ENCODE measurements around the gene MET.
"Not testable (repeated sequence)": the region's sequence is repeated elsewhere in the genome, so short reads cannot be mapped to it uniquely, and the experiment has no call there.

MET gene

DNA sequence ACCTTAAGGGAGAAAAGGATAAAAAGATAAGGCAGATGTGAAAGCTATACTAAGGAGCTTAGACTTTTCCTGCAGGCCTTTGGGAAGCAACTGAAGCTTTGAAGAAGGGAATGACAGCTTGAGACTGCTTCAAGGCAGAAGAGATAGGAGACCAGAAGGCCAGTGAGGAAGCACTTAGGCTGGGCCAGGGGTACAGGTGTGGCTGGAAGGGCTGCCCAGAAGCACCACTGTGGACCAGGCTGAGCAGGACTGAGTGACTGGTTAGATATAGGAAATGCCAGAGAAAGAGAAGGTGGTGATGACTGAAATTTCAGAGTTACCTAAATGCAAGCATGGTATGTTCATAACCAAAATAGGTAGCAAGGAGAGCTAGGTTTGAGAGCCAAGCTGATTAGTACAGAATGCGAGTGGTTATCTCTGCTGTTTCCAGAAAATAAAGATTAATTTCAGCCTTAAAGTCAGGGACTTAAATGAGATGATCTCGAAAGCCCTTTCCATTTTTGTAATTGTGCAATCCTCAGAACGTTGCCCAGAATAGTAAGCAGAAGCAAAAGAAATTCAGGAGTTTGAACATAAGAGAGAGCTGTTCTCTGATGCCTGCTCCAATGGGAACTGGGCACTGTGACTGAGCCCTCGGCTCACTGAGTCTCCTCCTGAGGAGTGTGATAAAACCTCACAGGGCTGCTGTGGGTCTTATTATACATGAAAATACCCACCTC is 54.9 kb downstream of the MET start:
- no peak for DNase-seq (ENCODE audit: low read depth in 1 of 2, low spot score in 1 of 2)

DNA sequence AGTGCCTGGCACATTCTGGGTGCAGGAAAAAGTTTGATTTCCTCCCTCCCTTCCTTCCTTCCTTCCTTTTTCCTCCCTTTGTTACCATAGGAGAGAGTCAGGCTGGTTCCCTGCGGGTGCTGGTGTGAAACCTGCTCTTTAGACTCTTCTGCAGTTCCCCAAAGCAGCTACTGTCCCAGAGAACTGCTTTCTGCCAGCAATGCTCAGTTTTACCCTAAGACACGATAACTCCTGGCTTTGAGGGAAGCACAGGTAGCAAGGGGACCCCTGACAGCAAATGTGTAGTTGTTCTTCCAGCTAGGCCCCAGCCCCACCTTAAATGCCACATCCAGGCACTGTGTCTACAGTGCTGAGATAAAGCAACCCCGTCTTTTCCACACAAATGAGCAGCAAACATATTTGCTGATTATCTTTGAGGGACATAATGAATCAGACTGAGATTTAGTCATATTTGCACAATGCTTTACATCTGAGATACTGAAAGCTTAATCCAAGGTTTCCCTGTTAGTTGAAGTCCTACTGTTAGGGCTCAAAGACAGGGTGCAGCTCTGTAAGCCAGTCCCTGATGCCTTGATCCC is 55.5 kb downstream of the MET start:
- DNase-seq (ENCODE audit: low read depth in 1 of 2, low spot score in 1 of 2) = no peak

DNA sequence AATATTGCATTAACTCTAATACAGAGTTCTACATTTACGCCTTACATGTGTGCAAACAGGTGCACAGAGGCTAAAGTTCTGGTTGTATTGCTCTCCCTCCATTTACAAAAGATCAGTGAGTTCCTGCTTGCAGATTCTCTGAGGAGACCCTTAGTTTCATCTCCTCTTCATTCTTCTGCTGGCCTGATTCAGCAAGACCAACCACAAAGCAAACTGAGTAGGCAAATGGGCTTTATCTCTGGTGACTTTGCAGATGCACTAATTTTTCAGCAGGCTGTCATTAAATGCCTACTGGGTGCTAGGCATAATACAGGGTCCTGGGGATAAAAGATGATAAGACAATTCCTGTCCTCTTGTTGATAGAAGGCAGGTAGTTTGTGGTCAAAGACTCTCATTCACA is 56.4 kb downstream of the MET start:
- no peak for DNase-seq (ENCODE audit: low read depth in 1 of 2, low spot score in 1 of 2)

GRCh38 chr7:116730097-116731022 is 58.4 kb downstream of the MET start:
- no peak for DNase-seq (ENCODE audit: low read depth in 1 of 2, low spot score in 1 of 2)

- no peak for DNase-seq (ENCODE audit: low read depth in 1 of 2, low spot score in 1 of 2)
These were observed 59.0 kb downstream of the MET start for GRCh38 chr7:116731023-116731395.

DNA sequence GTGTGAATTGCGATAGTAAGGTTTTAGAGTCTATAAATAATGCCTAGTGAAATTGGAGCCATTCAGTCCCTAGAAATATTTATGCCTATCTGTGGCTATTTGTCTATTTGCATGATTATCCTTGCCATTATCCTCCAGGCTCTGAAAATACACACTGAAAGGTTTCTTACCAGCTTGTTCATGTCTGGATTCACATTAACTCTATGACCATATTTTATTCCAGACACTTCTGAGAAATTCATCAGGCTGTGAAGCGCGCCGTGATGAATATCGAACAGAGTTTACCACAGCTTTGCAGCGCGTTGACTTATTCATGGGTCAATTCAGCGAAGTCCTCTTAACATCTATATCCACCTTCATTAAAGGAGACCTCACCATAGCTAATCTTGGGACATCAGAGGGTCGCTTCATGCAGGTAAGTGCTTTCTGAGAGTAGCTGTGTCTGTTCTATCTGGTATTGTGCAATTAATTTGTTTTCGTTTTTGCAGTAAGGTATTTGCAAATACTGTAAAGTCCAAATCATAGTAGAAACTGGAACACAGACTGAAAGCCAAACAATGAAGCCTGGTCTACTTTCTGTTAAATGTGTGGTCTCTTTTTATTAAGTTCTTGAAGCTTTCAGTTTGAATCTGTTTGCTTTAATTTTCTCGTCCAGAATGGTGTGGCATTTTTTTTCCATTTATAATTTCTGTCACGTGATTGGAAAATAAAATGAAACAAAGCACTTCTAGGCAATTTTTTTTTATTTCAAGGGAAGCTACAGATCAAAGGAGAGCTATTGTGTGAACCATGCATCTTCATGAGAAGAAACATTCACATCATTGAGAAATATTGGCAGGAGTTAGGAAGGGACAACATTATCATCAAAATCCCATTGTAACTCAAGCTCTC is 59.7 kb downstream of the MET start:
- no peak for DNase-seq (ENCODE audit: low read depth in 1 of 2, low spot score in 1 of 2)

DNA sequence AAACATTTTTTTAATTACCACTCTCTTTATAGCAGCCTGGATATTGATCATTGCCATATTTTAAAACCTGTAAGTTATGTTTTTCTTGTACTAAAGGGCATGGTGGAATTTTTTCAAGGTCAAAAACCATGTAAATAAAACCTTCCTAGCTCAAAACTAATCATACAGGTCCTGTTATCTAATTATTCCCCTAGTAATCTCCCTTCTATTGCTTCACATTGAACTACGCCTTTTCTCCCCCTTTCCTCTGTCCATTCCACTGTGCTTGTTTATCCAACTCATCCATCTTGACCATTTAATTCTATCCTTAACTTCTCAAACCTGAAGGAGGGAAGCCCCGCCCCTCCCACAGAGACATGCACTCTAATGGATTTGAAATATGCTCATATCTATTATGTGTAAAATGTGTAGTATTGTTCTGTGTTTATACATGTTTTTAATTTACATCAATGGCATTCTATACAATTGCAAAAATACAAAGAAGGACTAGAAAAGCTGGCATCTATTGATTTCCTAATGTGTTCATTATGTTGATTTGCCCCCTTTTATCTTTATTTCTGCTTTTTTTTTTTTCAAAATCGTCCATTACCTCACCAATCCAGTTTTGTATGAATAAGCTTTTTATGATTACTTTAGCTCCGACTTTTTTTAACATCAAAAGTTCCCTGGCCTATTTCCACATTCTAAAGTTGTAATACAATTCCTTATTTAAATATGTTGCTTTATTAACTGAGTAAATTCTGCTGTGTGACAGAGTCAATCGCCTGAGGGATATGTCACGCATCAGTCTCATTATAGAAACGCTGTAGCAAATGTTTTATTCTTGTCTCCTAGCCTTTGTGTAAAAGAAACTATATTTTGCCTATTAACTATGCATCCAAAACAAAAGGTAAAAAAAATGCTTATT is 61.0 kb downstream of the MET start:
- no peak for DNase-seq (ENCODE audit: low read depth in 1 of 2, low spot score in 1 of 2)

- DNase-seq (ENCODE audit: low read depth in 1 of 2, low spot score in 1 of 2) = no peak
These were observed 62.1 kb downstream of the MET start for GRCh38 chr7:116733924-116734580.

DNA sequence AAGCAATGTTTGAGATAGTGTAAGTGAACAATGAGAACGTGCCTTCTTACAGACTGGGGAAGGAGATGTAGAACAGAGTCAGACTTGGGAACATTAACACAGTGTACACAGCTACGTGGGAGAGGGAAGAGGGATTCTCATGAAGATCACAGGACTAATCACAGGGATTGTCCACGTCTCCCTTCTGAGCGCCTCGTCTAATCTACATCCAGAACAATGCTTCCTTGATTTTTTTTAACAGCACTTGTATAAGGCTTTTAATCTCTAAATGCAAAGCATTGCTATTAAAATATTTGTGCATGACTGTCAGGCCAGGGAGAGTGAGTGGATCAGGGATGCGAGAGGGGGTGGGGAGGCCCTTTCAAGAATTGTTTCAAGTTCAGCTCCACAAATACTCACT is 62.7 kb downstream of the MET start:
- no peak for DNase-seq (ENCODE audit: low read depth in 1 of 2, low spot score in 1 of 2)

DNA sequence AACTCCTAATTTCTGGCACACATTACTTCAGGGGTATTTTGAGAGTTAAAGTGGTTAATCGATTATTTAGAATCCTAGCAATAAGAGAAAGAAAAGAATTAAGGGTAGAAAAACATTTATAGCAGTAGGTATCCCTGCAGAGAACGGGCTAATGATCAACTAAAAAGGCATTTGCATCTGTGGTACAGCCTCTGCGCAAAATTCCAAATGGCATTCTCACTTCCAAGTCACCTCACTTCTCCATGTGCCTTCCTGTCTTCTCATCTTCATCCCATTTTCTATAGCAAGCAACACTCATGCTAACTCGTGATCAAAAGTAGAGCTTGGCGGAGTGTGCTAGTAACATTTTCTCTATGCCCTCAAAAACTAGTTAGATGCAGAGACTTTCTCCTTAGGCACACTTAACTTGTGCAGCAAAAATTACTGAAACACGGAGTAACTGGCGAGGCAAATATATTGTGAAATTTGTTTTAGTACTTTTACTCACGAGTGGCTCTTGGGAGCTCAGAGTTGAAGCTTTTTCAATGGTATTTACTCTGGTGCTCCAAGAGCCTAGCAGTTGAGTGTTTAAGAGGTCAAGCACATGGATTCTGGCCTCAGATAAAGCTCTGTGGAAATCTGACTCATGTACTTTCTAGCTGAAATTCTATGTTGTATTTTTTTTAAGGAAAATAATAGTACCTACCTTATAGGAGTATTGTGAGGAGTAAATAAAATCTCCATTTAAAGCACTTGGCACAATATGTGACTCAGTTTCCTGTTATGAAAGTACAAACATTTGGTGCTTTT is 65.1 kb downstream of the MET start:
- no peak for DNase-seq (ENCODE audit: low read depth in 1 of 2, low spot score in 1 of 2)

- no peak for DNase-seq (ENCODE audit: low read depth in 1 of 2, low spot score in 1 of 2)
These were observed 66.4 kb downstream of the MET start for GRCh38 chr7:116738378-116738777.

GRCh38 chr7:116739307-116739706 is 67.3 kb downstream of the MET start:
- no peak for DNase-seq (ENCODE audit: low read depth in 1 of 2, low spot score in 1 of 2)

- DNase-seq (ENCODE audit: low read depth in 1 of 2, low spot score in 1 of 2) = no peak
These were observed 68.2 kb downstream of the MET start for GRCh38 chr7:116740231-116740630.

GRCh38 chr7:116740755-116741462 is 68.9 kb downstream of the MET start:
- DNase-seq (ENCODE audit: low read depth in 1 of 2, low spot score in 1 of 2) = no peak

DNA sequence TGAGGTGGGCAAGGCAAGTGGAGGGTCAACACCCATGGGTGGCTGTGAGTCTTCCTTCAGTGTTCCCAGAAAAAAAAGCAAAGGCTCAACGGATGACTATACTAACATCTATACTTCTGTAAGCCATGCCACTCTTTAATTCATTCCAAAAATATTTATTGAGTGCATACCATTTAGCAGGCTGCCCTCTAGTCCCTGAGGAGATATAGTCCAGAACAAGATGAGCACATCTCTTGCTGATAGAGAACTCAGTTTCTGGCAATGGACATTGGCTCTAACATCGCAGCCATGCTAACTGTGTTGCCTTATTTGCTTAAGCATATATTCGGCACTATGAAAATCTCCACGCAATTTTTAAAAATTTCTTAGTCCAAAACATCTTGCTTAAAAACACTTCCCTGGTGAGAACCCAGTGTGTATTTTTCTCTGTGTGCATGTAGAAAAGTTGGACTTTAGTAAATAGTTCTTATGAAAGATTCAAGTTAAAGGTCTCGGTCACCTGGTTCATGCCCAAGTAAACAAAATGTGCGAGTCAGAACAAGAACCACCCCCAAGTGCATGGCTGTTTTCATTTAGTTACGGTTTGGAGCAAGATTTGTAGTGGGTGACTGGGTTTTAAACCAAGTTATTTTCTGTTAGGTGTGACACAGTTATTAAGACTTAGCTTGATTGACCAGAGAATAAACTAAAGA is 69.8 kb downstream of the MET start:
- DNase-seq (ENCODE audit: low read depth in 1 of 2, low spot score in 1 of 2) = no peak

- no peak for DNase-seq (ENCODE audit: low read depth in 1 of 2, low spot score in 1 of 2)
These were observed 70.6 kb downstream of the MET start for GRCh38 chr7:116742641-116743040.

DNA sequence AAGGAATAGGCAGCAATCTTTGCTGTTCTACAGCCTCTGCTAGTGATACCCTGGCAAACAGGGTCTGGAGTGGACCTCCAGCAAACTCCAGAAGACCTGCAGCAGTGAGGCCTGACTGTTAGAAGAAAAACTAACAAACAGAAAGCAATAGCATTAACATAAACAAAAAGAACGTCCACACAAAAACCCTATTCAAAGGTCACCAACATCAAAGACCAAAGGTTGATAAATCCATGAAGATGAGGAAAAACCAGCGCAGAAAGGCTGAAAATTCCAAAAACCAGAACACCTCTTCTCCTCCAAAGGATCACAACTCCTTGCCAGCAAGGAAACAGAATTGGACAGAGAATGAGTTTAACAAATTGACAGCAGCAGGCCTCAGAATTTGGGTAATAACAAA is 71.8 kb downstream of the MET start:
- not testable (repeated sequence) for DNase-seq (ENCODE audit: low read depth in 1 of 2, low spot score in 1 of 2)

DNA sequence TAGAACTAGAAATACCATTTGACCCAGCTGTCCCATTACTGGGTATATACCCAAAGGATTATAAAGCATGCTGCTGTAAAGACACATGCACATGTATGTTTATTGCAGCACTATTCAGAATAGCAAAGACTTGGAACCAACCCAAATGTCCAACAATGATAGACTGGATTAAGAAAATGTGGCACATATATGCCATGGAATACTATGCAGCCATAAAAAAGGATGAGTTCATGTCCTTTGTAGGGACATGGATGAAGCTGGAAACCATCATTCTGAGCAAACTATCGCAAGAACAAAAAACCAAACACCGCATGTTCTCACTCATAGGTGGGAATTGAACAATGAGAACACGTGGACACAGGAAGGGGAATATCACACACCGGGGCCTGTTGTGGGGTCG is 74.4 kb downstream of the MET start:
- DNase-seq (ENCODE audit: low read depth in 1 of 2, low spot score in 1 of 2) = not testable (repeated sequence)

Measured in activated CD4-positive, alpha-beta T cell treated with anti-CD3 and anti-CD28 coated beads, Interleukin-2, amount 50 U/mL, for 24 hours (primary cell).